VCaP (cell line): ENCODE results near the gene TRIM40.

Experiments used
- H3K27ac ChIP-seq: fragments of 450-650 bp; 2 replicates; pipeline ENCODE4 v1.5.1; 2017
- CTCF ChIP-seq: fragments of 450-650 bp; conservative IDR thresholded peaks from 2 replicates; pipeline ENCODE4 v1.5.1; 2017; ENCODE audit warnings: mild to moderate bottlenecking, moderate library complexity

The TRIM40 gene

GRCh38 chr6:30097902-30098768 is 37.8 kb upstream of the TRIM40 start:
- no peak overlapping the region for H3K27ac ChIP-seq
- no peak for TF ChIP-seq CTCF

- H3K27ac ChIP-seq, result no peak overlapping the region
- TF ChIP-seq CTCF, result no peak
Observed at GRCh38 chr6:30100154-30100553, 35.8 kb upstream of the TRIM40 start.

GRCh38 chr6:30100585-30101443 is 35.1 kb upstream of the TRIM40 start:
- TF ChIP-seq CTCF, result peak; percentile 37
- H3K27ac ChIP-seq, result peak overlapping the region; percentile 26; the same call in 1 of the 2 replicates

- TF ChIP-seq CTCF, result peak; percentile 27; the same call in 1 of the 2 replicates
- H3K27ac ChIP-seq, result peak overlapping the region; percentile 26; the same call in 1 of the 2 replicates
Observed at GRCh38 chr6:30101444-30102413, 34.2 kb upstream of the TRIM40 start.

GRCh38 chr6:30102414-30102969 is 33.4 kb upstream of the TRIM40 start:
- no peak for TF ChIP-seq CTCF

GRCh38 chr6:30102970-30103871 is 32.7 kb upstream of the TRIM40 start:
- H3K27ac ChIP-seq, result no peak overlapping the region
- TF ChIP-seq CTCF, result peak; percentile 87

More at GRCh38 chr6:30102414-30102969, 33.4 kb upstream of the TRIM40 start:
- peak overlapping the region; percentile 26; the same call in 1 of the 2 replicates for H3K27ac ChIP-seq
